GM19397 (cell line): ENCODE measurements around the gene PARD3.

Experiments
- ATAC-seq: cut with Tn5 transposase; IDR thresholded peaks from one replicate; pipeline ENCODE4 v1.9.1; 2021; ENCODE audit warnings: mild to moderate bottlenecking, moderate library complexity; ENCODE audit not compliant: unreplicated experiment

The PARD3 gene

GRCh38 chr10:34520084-34520483 lies 295.0 kb downstream of the PARD3 start:
- ATAC-seq, result no peak

DNA sequence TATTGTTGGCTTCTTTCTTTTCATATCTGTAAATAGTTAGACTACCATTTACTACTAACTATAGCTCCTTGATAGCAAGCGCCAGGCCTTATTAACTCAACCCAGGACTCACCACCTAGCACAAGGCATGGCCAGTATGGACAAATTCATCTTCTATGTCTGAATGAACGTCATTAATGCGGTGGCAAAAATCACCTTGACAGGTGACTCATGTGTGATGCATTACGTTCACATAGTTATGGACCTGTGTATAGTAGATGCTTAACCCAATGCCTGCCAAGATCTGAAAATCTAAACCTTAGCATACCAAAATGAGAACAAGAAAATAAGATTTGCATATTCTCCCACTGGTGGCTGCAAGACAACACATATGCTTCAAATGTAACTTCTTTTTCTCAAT lies 300.8 kb downstream of the PARD3 start:
- no peak for ATAC-seq

DNA sequence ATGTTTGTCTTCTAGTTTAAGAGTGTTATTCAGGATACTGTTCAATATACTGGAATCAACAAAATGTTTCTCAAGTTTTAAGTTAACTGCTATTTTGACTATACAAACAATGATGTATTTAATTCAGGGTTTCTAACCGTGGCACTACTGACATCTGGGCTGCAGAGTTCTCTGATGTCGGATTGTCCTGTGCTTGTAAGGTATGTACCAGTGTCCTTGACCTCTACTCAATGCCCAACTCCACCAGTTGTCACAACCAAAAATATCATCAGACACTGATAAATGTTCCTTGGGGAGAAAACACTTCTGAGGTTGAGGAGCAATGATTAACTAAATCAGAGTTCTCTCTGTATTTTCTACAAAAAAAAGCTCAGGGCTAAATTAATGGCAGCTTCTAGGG lies 301.5 kb downstream of the PARD3 start:
- no peak for ATAC-seq

DNA sequence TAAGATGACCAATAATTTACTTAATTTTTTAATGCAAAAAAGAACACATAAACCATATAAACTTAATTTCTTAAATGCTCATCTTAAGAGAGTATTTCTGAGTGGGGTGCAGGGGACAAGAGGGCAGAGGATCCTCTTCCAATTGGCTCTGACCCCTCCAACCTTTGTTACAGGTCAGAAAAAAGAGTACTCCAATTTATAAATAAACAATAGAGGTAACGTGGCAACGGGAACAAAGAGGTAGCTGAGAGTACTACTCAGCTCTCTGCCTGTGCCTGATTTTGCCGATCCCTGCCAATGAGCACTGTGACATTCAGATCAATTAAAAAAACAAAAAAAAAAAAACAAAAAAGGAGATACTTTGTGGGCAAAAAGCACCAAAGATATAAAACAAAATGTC lies 307.9 kb downstream of the PARD3 start:
- no peak for ATAC-seq

GRCh38 chr10:34506786-34507185 lies 308.3 kb downstream of the PARD3 start:
- ATAC-seq, result no peak

- no peak for ATAC-seq
Observed at GRCh38 chr10:34505338-34505737, 309.8 kb downstream of the PARD3 start.

- no peak for ATAC-seq
Observed at GRCh38 chr10:34504534-34504933, 310.6 kb downstream of the PARD3 start.

GRCh38 chr10:34503704-34504103 lies 311.4 kb downstream of the PARD3 start:
- no peak for ATAC-seq

- ATAC-seq, result no peak
Observed at GRCh38 chr10:34499612-34500279, 315.4 kb downstream of the PARD3 start.

DNA sequence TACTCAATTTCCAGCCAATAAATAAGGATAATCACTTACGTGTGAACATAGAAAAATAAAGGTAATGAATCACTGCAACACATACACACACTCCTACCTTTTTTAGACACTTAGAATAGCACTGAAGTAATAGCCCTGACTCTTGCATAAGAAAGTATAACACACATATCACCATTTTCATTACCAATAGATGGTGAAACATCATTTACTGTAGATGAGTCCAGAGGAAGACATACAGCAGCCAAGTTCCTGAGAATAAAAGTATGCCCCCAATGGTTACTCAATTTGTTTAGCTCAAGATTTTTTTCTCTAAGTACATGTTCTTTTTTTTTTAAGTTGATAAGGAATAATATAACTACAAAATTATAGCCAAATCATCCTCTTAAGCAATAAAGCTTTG lies 316.3 kb downstream of the PARD3 start:
- ATAC-seq, result no peak

DNA sequence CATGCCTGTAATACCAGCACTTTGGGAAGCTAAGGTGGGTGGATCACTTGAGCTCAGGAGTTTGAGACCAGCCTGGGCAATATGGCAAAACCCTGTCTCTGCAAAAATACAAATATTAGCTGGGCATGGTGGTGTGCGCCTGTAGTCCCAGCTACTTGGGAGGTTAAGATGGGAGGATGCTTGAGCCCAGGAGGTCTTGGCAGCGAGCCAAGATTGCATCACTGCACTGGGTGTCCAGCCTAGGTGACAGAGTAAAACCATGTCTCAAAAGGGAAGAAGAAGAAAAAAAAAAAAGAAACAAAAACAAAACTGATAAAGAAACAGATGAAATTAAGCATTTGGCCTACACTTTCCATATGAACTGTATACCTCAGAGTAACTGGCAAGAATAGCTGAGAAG lies 319.2 kb downstream of the PARD3 start:
- ATAC-seq, result no peak

DNA sequence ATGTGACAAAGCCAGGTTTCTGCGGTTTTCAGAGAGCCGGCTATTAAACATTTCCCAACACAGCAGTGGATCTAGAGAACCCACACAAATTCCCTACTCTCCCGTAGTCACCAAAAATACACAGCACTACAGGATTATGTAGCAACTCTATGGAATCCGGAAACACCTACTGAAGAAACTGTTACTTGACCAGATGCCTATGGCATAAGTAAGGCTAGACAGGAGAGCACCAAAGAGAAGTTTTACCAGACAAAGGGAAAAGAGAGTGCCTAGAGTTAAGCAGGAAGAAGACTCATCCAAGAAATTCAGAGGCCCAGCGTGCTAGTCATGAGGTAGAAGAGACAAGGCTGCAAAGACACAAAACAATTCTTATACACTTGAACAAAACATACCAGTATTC lies 321.1 kb downstream of the PARD3 start:
- no peak for ATAC-seq

DNA sequence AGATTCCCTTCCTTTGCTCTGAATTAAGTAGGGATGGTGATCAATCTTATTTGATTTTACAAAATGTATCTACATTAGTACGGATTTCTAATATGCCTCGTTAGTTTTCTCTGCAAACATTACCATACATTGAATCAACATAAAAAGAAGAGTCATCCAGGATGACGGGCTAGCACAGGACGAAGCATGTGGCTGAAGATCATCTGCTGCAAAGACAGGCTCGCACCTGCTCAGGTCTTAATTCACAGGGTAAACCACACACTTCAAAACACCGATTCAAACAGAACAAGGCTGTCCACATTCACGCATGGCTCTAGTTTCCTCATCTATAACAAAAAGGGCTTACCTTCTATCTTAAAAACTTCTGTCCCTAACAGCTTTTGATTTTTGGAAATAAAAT lies 323.0 kb downstream of the PARD3 start:
- ATAC-seq, result no peak

- no peak for ATAC-seq
Observed at GRCh38 chr10:34491678-34492077, 323.4 kb downstream of the PARD3 start.

DNA sequence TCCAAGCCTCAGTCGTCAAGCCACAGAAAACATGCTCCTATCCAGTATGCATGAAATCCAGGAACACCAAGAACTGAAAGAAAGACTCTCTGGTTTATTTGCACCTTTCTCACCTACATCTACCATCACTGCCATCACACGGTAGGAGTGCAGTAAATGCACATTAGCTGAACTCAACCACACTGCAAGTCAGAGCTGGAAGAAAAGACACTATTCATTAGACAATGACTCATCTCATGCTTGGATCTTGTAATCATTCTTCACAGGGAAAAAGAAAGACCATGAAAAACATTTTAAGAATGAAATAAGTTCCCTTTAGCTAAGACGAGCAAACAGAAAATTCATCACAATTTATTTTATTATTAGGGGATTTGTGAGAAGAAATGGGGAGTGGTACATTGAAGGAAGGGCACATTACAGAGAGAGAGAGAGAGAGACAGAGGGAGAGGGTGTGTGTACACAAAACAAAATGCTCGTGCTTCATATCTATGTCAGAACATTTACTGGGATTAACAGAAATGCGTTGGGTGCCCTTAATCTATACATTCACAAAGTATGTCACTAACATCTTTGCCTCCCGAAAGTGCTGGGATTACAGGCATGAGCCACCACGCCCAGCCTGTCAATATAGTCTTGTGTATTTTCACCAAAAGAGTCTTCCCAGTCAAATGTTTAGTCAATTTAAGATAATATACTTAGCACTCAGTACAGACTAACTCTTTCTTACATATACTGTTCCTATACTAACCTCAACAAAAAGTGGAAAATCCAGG lies 324.9 kb downstream of the PARD3 start:
- no peak for ATAC-seq

DNA sequence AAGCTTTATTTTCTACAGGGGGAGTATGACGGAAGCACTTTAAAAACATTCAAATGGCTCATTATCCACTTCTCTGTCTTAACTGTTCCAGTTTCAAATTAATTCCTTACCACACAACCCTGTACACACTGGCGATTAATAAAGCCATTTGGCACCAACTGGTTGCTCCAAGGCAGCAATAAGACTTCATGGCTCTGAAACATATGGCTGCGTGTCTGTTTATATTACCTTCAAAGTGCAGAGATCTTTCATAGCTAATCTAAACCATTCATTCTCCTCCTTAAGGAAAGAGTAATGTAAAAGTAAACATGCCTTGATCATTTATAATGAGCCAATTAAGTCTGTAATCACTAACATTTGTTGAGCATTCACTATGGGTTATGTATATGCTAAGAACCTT lies 325.7 kb downstream of the PARD3 start:
- ATAC-seq, result no peak

DNA sequence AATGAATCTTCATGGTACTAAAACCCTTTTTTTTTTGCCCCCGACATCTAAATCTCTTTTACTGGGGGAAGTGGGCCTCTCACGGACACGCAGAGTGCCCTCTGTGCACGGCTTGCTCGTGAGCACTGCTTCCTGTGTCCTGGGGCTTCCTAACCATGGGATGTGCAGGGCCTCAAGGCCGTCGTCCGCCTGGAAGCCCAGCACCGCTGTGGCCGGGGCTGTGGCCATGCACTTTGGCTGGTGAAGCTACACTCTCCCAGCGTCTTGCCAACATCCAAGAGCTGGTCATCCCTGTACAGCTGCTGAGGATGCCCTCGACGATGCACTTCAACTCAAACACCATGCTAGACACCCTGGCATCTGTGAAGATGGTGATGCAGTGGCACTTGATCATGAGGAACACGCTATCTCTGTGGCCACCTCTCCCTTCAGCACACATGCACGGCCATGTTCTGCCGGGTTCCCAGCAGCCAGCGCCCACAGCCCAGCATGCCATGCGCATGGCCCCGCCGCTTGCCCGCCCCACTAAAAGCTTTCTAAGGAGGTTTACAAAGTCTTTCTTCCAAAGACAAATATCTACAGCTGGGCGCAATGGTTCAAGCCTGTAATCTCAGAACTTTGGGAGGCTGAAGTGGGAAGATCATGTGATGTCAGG lies 326.5 kb downstream of the PARD3 start:
- no peak for ATAC-seq

DNA sequence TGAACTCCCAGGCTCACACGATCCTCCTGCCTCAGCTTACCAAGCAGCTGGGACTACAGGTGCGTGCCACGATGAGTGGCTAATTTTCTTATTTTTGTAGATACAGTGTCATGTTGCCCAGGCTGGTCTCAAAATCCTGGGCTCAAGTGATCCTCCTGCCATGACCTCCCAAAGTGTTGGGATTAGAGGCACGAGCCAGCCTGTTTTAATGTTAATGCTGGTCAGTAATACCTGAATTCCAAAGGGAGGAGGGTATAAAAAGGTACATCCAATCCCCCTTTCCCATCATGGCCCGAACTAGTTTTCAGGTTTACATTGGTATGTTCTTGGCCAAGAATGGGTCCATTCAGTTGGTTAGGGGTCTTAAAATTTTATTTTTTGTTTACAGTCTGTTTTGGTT lies 329.1 kb downstream of the PARD3 start:
- no peak for ATAC-seq

DNA sequence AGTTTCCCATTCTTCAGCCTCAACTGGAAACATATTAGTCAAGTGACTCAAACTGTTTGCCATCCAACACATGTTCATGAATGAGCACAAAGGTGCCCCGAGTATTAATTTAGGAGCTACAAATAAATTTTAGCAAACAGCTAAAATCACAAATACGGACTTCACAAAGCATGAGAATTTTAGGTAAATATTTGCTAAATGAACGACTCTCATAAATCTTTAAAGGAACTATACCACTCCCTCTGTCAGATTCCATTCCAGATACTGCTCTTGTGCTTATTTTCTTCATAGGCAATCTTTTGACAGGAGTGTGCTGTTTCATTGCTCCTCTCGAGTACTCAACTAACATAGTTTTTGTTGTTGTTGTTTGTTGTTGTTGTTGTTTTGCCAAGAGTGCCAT lies 330.9 kb downstream of the PARD3 start:
- ATAC-seq, result no peak

DNA sequence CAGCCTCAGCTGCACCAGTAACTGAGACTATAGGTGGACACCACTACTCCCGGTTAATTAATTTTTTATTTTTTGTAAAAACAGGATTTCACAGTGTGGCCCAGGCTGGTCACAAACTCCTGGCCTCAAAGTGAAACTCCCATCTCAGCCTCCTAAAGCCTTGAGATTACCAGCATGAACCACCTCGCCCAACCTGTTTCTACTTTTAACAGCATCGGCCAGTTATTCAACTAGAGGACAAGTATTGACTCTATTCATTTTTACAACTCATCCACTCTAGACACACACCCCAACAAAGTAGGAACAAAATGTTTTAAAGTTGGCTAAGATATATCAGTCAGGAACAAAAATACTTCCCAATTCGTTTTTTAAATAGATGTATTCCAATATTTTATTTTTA lies 334.8 kb downstream of the PARD3 start:
- ATAC-seq, result no peak

DNA sequence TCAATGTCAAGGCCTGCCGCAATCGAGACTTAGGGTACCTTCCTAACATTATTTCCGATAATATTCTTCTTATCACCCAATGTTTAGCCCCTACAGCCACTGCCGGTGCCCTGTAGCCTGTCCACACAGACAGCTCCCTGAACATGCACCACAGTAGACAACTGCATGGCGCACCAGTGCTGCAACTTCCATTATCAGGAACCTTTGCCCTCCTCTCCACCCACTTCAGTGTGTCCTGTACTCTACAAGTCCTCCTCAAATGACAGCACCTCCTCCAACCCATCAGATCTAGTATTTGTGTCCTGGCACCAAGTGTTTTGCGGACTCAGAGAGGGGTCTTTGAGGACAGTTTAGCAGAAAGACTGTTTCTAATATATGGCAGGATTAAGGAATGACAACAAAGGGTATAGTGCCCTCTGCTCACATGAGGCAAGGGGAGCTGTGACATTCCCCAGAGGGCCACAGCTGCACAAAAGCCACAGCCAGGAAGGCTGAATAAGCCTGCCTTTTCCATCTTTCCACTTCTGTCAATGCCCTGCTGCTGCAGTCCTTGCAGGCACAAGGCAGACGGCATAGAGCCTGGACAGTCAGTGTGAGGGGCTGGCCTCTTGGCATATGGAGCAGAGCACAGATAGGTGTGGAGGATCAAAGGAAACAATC lies 335.4 kb downstream of the PARD3 start:
- no peak for ATAC-seq

GRCh38 chr10:34477249-34477648 lies 337.8 kb downstream of the PARD3 start:
- ATAC-seq, result no peak
